GM12878 (cell line): ENCODE measurements around the gene ABCC3. TPM values are rescaled to one million over a fixed set of nuclear protein-coding genes. Genes with fewer than 3 reads are reported as not detected.

Experiments
- ATF7 ChIP-seq: fragments of 450-650 bp; IDR thresholded peaks from 2 replicates; pipeline ENCODE4 v1.6.1; 2016; ENCODE audit warnings: low read depth, mild to moderate bottlenecking
- CREB1 ChIP-seq: IDR thresholded peaks from 2 replicates; pipeline ENCODE4 v1.6.1; 2012; ENCODE audit warnings: low read depth, mild to moderate bottlenecking, inconsistent platforms
- LARP7 ChIP-seq: fragments of 450-650 bp; IDR thresholded peaks from 2 replicates; pipeline ENCODE4 v1.6.1; 2017; ENCODE audit warnings: mild to moderate bottlenecking
- MLLT1 ChIP-seq: fragments of 450-650 bp; IDR thresholded peaks from 2 replicates; pipeline ENCODE4 v1.6.1; 2016; ENCODE audit warnings: mild to moderate bottlenecking
- MYC ChIP-seq: IDR thresholded peaks from 2 replicates; pipeline ENCODE4 v1.6.1; 2011; ENCODE audit warnings: mild to moderate bottlenecking, low read length, moderate library complexity, inconsistent platforms; ENCODE audit not compliant: insufficient read depth, insufficient replicate concordance, insufficient read length, severe bottlenecking
- NR2C1 ChIP-seq: fragments of 450-650 bp; IDR thresholded peaks from 2 replicates; pipeline ENCODE4 v1.6.1; 2017; ENCODE audit warnings: antibody characterized with exemption, mild to moderate bottlenecking, moderate library complexity
- NR2F1 ChIP-seq: fragments of 450-650 bp; conservative IDR thresholded peaks from 2 replicates; pipeline ENCODE4 v1.6.1; 2017; ENCODE audit warnings: mild to moderate bottlenecking
- SMAD5 ChIP-seq: IDR thresholded peaks from 2 replicates; pipeline ENCODE4 v1.6.1; 2016; ENCODE audit warnings: antibody characterized with exemption, low read depth
- TCF7 ChIP-seq: IDR thresholded peaks from 2 replicates; pipeline ENCODE4 v1.6.1; 2014; ENCODE audit warnings: antibody characterized with exemption, borderline replicate concordance
- ZBED1 ChIP-seq: IDR thresholded peaks from 2 replicates; pipeline ENCODE4 v1.6.1; 2016; ENCODE audit warnings: borderline replicate concordance
- polyA plus RNA-seq, 11 experiments: library from polyadenylated mRNA; depleted of rRNA in 4 of 11; unstranded in 6 of 11; stranded (reverse) in 5 of 11; fragments of >200 nt; fragmentation: Nextera tagmentation in 4 of 11; fragmentation: Illumina TruSeq in 1 of 11; extraction: Ambion mirVana in 4 of 11; extraction: Trizol in 1 of 11; gene quantifications; 1 replicate in 1 of 11; 2 replicates in 10 of 11; pipeline versions ENCODE4 v1.2.1 to v1.2.3, GENCODE V29; 2011 to 2016; ENCODE audit warnings: inconsistent platforms in 2 of 11, missing spikeins in 2 of 11, low read depth in 1 of 11
- total RNA-seq, 4 experiments: library from RNA; depleted of rRNA in 3 of 4; stranded (reverse); fragments of >200 nt in 3 of 4; fragmentation: Illumina TruSeq in 1 of 4; extraction: Trizol in 1 of 4; gene quantifications; 2 replicates each; pipeline versions ENCODE4 v1.2.1 to v1.2.3, GENCODE V29; 2013 to 2021
- TF ChIP-seq, protein P1 (sequence below): fragments of 450-650 bp; formaldehyde crosslinking; IDR thresholded peaks from 2 replicates; pipeline ENCODE4 v1.4.0; 2020; ENCODE audit warnings: mild to moderate bottlenecking, moderate library complexity
- TF ChIP-seq, protein P2 (sequence below): IDR thresholded peaks from 2 replicates; pipeline ENCODE4 v1.6.1; 2012; ENCODE audit warnings: mild to moderate bottlenecking, low read depth, low read length

Gene ABCC3
- total and polyA plus RNA-seq, 10 of the 15 experiments (the other 5 are each of a cell fraction or from before 2014, with no cell fraction given): 0.21 to 2.3 (median 0.71) TPM; not detected in 6

DNA sequence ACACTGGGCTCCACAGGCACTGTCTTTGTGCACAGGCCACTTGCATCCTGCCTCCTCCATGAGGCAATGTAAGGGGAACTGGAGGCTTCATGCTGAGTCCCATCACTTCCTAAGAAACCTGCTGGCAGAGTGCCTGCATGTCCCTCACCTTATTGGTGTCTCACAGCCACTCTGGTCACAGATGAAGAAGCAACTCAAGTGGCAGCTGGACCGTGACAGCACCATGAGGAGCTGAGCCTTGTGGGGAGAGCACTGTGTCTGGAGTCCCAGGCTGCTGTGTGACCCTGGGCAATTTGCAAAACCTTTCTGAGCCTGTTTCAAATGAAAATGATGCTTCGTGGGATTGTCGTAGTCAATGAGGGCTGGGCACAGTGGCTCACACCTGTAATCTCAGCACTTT, 53.6 kb downstream of the ABCC3 start (continued):
- TF ChIP-seq, protein P1, sequence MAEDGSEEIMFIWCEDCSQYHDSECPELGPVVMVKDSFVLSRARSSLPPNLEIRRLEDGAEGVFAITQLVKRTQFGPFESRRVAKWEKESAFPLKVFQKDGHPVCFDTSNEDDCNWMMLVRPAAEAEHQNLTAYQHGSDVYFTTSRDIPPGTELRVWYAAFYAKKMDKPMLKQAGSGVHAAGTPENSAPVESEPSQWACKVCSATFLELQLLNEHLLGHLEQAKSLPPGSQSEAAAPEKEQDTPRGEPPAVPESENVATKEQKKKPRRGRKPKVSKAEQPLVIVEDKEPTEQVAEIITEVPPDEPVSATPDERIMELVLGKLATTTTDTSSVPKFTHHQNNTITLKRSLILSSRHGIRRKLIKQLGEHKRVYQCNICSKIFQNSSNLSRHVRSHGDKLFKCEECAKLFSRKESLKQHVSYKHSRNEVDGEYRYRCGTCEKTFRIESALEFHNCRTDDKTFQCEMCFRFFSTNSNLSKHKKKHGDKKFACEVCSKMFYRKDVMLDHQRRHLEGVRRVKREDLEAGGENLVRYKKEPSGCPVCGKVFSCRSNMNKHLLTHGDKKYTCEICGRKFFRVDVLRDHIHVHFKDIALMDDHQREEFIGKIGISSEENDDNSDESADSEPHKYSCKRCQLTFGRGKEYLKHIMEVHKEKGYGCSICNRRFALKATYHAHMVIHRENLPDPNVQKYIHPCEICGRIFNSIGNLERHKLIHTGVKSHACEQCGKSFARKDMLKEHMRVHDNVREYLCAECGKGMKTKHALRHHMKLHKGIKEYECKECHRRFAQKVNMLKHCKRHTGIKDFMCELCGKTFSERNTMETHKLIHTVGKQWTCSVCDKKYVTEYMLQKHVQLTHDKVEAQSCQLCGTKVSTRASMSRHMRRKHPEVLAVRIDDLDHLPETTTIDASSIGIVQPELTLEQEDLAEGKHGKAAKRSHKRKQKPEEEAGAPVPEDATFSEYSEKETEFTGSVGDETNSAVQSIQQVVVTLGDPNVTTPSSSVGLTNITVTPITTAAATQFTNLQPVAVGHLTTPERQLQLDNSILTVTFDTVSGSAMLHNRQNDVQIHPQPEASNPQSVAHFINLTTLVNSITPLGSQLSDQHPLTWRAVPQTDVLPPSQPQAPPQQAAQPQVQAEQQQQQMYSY (CRISPR knock-in tag): no peak
- TF ChIP-seq SMAD5 (no peak), TCF7 (no peak), NR2C1 (no peak), ZBED1 (no peak), ATF7 (no peak), LARP7 (no peak), MLLT1 (no peak), MYC (no peak), CREB1 (no peak), NR2F1 (no peak)
- TF ChIP-seq, protein P2, sequence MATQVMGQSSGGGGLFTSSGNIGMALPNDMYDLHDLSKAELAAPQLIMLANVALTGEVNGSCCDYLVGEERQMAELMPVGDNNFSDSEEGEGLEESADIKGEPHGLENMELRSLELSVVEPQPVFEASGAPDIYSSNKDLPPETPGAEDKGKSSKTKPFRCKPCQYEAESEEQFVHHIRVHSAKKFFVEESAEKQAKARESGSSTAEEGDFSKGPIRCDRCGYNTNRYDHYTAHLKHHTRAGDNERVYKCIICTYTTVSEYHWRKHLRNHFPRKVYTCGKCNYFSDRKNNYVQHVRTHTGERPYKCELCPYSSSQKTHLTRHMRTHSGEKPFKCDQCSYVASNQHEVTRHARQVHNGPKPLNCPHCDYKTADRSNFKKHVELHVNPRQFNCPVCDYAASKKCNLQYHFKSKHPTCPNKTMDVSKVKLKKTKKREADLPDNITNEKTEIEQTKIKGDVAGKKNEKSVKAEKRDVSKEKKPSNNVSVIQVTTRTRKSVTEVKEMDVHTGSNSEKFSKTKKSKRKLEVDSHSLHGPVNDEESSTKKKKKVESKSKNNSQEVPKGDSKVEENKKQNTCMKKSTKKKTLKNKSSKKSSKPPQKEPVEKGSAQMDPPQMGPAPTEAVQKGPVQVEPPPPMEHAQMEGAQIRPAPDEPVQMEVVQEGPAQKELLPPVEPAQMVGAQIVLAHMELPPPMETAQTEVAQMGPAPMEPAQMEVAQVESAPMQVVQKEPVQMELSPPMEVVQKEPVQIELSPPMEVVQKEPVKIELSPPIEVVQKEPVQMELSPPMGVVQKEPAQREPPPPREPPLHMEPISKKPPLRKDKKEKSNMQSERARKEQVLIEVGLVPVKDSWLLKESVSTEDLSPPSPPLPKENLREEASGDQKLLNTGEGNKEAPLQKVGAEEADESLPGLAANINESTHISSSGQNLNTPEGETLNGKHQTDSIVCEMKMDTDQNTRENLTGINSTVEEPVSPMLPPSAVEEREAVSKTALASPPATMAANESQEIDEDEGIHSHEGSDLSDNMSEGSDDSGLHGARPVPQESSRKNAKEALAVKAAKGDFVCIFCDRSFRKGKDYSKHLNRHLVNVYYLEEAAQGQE: no peak
